ENCODE results near the gene FBXW7.

GRCh38 chr4:152451496-152451895 lies 84.4 kb downstream of the FBXW7 start:
- no peak for TF ChIP-seq POLR2A (IDR thresholded peaks at IDR 0.05)
- TF ChIP-seq CTCF (IDR thresholded peaks at IDR 0.05) = no peak
